Muscle of back (tissue), 11 donors: ENCODE results near the gene RAB3B. TPM values are rescaled to one million over a fixed set of nuclear protein-coding genes. Genes with fewer than 3 reads are reported as not detected.

Experiments used
- DNase-seq, 3 donors: peaks; one replicate each; pipeline versions ENCODE4 v3.0.0 to v3.0.0-alpha.2; 2013
- polyA plus RNA-seq, 10 donors: library from polyadenylated mRNA; unstranded; fragments of 120-200 nt; gene quantifications; one replicate each; pipeline ENCODE4 v1.2.1, GENCODE V29; 2013; ENCODE audit not compliant: insufficient read length in 10 of 10

RAB3B gene
- polyA plus RNA-seq, 10 donors = 0.20 to 0.32 (median 0.23) TPM

- DNase-seq = no peak
These were observed 119.0 kb downstream of the RAB3B start for GRCh38 chr1:51871351-51871975.

- no peak for DNase-seq
These were observed 119.7 kb downstream of the RAB3B start for GRCh38 chr1:51870603-51871350.

- no peak for DNase-seq
These were observed 122.8 kb downstream of the RAB3B start for GRCh38 chr1:51867479-51868232.

- DNase-seq = no peak
These were observed 127.1 kb downstream of the RAB3B start for GRCh38 chr1:51863384-51863783.

- no peak for DNase-seq
These were observed 128.8 kb downstream of the RAB3B start for GRCh38 chr1:51861669-51862068.

- no peak for DNase-seq
These were observed 130.8 kb downstream of the RAB3B start for GRCh38 chr1:51859735-51860134.

- DNase-seq = peak in 1 of 3 donors; percentile 6
These were observed 131.2 kb downstream of the RAB3B start for GRCh38 chr1:51859333-51859732.

GRCh38 chr1:51858892-51859291 lies 131.6 kb downstream of the RAB3B start:
- DNase-seq = no peak

Other genes starting within 250 kb of the RAB3B start
- gene NRDC, start 112.0 kb downstream of the RAB3B start, polyA plus RNA-seq = 100 to 1,000 TPM in 9 of 10 donors, 10 to 100 TPM in 1; 99.2 to 173 (median 130) TPM
- gene KTI12, start 43.1 kb upstream of the RAB3B start, polyA plus RNA-seq = 1 to 10 TPM; 2.4 to 3.9 (median 3.2) TPM
- 10 to 100 TPM; 30.4 to 49.3 (median 36.7) TPM for gene TXNDC12, start 64.5 kb upstream of the RAB3B start, polyA plus RNA-seq
- 10 to 100 TPM; 64.5 to 84.7 (median 75.4) TPM for gene BTF3L4, start 65.6 kb upstream of the RAB3B start, polyA plus RNA-seq
- gene ZFYVE9, start 151.4 kb upstream of the RAB3B start, polyA plus RNA-seq = 10 to 100 TPM; 17.4 to 23.0 (median 21.3) TPM